Activated CD8-positive, alpha-beta memory T cell treated with anti-CD3 and anti-CD28 coated beads for 24 hours (primary cell): Measurements from ENCODE around the gene LRP1B.

Experiments
- DNase-seq: peaks from one replicate; pipeline ENCODE4 v3.0.0-alpha.2; 2020

LRP1B gene

GRCh38 chr2:141946016-141946415 lies 184.8 kb downstream of the LRP1B start:
- DNase-seq, result no peak

GRCh38 chr2:141943918-141944317 lies 186.9 kb downstream of the LRP1B start:
- no peak for DNase-seq

- DNase-seq, result no peak
Measured at GRCh38 chr2:141942006-141942789, 188.6 kb downstream of the LRP1B start.

GRCh38 chr2:141941210-141941714 lies 189.6 kb downstream of the LRP1B start:
- no peak for DNase-seq

GRCh38 chr2:141940709-141941108 lies 190.1 kb downstream of the LRP1B start:
- DNase-seq, result no peak

GRCh38 chr2:141933226-141933625 lies 197.6 kb downstream of the LRP1B start:
- DNase-seq, result no peak

GRCh38 chr2:141932261-141932660 lies 198.6 kb downstream of the LRP1B start:
- no peak for DNase-seq

GRCh38 chr2:141931797-141932196 lies 199.0 kb downstream of the LRP1B start:
- no peak for DNase-seq

- DNase-seq, result no peak
Measured at GRCh38 chr2:141930803-141931202, 200.0 kb downstream of the LRP1B start.

GRCh38 chr2:141929331-141930252 lies 201.2 kb downstream of the LRP1B start:
- DNase-seq, result no peak

- no peak for DNase-seq
Measured at GRCh38 chr2:141928476-141928875, 202.3 kb downstream of the LRP1B start.

GRCh38 chr2:141927536-141927935 lies 203.3 kb downstream of the LRP1B start:
- DNase-seq, result no peak

GRCh38 chr2:141925511-141925910 lies 205.3 kb downstream of the LRP1B start:
- DNase-seq, result no peak

GRCh38 chr2:141923657-141924056 lies 207.2 kb downstream of the LRP1B start:
- DNase-seq, result no peak

GRCh38 chr2:141911485-141912066 lies 219.2 kb downstream of the LRP1B start:
- no peak for DNase-seq

- no peak for DNase-seq
Measured at GRCh38 chr2:141906678-141907077, 224.1 kb downstream of the LRP1B start.

GRCh38 chr2:141900826-141901225 lies 230.0 kb downstream of the LRP1B start:
- DNase-seq, result no peak

GRCh38 chr2:141899740-141900139 lies 231.1 kb downstream of the LRP1B start:
- no peak for DNase-seq

- no peak for DNase-seq
Measured at GRCh38 chr2:141889788-141890187, 241.0 kb downstream of the LRP1B start.

GRCh38 chr2:141888987-141889555 lies 241.7 kb downstream of the LRP1B start:
- no peak for DNase-seq

- DNase-seq, result no peak
Measured at GRCh38 chr2:141887363-141887762, 243.5 kb downstream of the LRP1B start.

GRCh38 chr2:141878016-141878415 lies 252.8 kb downstream of the LRP1B start:
- no peak for DNase-seq
